GM12865 (cell line): ENCODE measurements around the gene CSF1R.
"Not testable (repeated sequence)": the region's sequence is repeated elsewhere in the genome, so short reads cannot be mapped to it uniquely, and the experiment has no call there.

ENCODE experiments used
- DNase-seq: peaks from one replicate; pipeline ENCODE4 v3.0.0; 2010; ENCODE audit warnings: low read depth
- H3K4me3 ChIP-seq: 2 replicates; pipeline ENCODE4 v1.5.1; 2011; ENCODE audit warnings: mild to moderate bottlenecking, low read depth, low read length, control low read depth
- CTCF ChIP-seq: IDR thresholded peaks from 2 replicates; pipeline ENCODE4 v1.5.1; 2011; ENCODE audit warnings: low read length, control low read depth, low read depth, inconsistent platforms; ENCODE audit not compliant: insufficient read depth; ENCODE audit errors: missing control alignments

The CSF1R gene

DNA sequence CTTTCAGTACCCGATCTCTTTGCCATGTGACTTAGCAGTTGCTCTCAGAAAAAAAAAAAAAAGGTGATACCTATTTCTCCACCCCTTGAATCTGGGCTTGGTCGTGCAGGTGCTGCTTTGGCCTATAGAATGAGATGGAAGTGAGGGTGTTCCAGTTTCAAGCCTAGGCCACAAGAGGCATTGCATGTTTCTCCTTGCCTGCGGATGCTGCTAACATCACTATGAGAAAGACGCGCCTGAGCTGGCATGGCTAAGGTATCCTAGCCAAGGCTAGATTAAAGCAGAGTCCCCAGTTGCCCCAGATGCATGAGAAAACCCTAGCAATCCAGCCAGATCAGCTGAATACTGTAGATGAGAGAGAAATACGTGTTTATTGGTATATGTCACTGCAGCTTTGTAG lies 14.7 kb upstream of the CSF1R start:
- DNase-seq: no peak
- no peak for TF ChIP-seq CTCF
- no peak overlapping the region for H3K4me3 ChIP-seq

- TF ChIP-seq CTCF: no peak
- no peak for DNase-seq
- no peak overlapping the region for H3K4me3 ChIP-seq
These were observed 10.8 kb upstream of the CSF1R start for GRCh38 chr5:150097152-150097551.

DNA sequence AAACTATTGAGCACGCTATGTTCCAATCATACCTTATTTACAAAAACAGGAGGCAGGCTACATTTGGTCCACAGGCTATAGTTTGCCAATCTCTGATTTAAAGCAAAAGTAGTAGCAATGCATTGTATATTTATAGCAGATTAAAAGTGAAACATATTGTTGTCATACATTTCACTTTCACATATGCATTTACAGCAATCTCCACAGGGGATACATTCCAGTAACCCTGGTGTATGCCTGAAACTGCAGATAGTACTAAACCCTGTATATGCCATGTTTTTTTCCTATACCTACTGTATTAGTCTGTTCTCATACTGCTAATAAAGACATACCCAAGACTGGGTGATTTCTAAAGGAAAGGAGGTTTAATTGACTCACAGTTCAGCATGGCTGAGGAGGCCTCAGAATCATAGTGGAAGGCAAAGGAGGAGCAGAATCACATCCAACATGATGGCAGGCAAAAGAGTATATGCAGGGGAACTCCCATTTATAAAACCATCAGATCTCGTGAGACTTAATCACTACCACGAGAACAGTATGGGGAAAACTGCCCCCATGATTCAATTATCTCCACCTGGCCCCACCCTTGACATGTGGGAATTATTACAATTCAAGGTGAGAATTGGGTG lies 5.9 kb upstream of the CSF1R start:
- no peak overlapping the region for H3K4me3 ChIP-seq
- TF ChIP-seq CTCF: no peak

DNA sequence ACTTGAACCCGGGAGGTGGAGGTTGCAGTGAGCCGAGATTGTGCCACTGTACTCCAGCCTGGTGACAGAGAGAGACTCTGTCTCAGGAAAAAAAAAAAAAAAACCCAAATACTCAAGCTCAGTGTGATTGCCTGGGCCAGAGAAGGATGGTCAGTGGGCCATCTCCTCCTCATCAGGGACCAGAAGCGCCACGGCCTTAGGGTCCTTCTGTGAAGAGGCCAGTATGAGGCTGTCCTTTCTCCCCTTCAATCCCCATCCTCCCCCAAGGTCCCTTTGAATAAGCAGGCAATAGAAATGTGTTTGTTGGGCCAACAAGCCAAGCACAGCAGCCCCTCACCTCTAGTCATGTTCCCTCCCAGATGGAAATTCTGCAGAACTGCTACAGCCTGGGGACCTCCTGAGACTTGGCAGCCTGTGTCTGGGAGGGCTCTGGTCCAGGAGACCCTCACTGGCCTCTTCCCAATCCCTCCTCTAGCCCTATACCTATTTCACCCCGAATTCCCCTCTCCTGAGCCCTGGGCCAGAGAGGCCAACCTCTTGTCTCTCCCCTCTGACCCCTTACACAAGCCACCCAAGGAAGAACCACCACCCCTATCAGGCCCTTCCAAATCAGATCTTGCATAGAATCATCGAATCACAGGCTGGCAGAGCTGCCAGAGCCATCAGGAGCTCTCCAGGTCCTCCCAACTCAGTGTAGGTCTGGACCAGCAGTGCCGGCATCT lies 1.0 kb downstream of the CSF1R start:
- DNase-seq: no peak
- no peak for TF ChIP-seq CTCF
- no peak overlapping the region for H3K4me3 ChIP-seq

More for the DNA sequence above, 5.9 kb upstream of the CSF1R start:
- peak; percentile 37 for DNase-seq

DNA sequence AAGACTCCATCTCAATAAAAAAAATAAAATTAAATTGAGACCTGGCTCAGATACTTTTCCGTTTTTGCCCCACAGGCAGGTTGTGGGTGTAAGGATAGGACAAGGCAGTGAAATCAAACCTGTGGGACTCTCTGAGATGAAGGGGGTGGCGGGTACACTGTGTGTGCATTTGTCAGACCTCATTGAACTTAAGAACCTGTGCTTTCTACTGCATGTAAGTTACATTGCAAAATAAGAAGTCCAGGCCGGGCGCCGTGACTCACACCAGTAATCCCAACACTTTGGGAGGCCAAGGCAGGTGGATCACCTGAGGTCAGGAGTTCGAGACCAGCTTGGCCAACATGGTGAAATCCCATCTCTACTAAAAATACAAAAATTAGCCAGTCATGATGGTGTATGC lies 1.6 kb downstream of the CSF1R start:
- H3K4me3 ChIP-seq, DNase-seq: not testable (repeated sequence)

- no peak for TF ChIP-seq CTCF
- no peak for DNase-seq
- H3K4me3 ChIP-seq: no peak overlapping the region
These were observed 3.5 kb downstream of the CSF1R start for GRCh38 chr5:150082889-150083288.

- TF ChIP-seq CTCF: no peak
- H3K4me3 ChIP-seq: no peak overlapping the region
- DNase-seq: no peak
These were observed 4.0 kb downstream of the CSF1R start for GRCh38 chr5:150082374-150082773.
